Heart left ventricle (tissue), 16 donors: ENCODE measurements around the gene SOX6. TPM values are rescaled to one million over a fixed set of nuclear protein-coding genes. Genes with fewer than 3 reads are reported as not detected.

Source experiments
- ATAC-seq, 4 donors: fragments of 200-7000 bp; cut with Tn5 transposase; one replicate each; pipeline ENCODE4 v1.9.1; 2020 to 2022; ENCODE audit warnings: moderate library complexity in 4 of 4, mild to moderate bottlenecking in 3 of 4, moderate number of reproducible peaks in 1 of 4
- DNase-seq, 5 donors: peaks; one replicate each; pipeline ENCODE4 v3.0.0-alpha.2; 2020
- H3K27ac ChIP-seq, 12 donors: fragments of 200-600 bp; sonication (generic) in 4 of 12; one replicate each; pipeline versions ENCODE4 v1.5.0 to v1.8.0; 2016 to 2022; ENCODE audit warnings: mild to moderate bottlenecking in 2 of 12
- H3K27me3 ChIP-seq, 9 donors: fragments of 200-600 bp; sonication (generic) in 2 of 9; one replicate each; pipeline versions ENCODE4 v1.5.1 to v1.8.0; 2016 to 2022; ENCODE audit warnings: mild to moderate bottlenecking in 3 of 9
- H3K36me3 ChIP-seq, 9 donors: fragments of 200-600 bp; sonication (generic) in 2 of 9; one replicate each; pipeline versions ENCODE4 v1.5.0 to v1.8.0; 2018 to 2022; ENCODE audit warnings: mild to moderate bottlenecking in 2 of 9
- H3K4me1 ChIP-seq, 12 donors: fragments of 200-600 bp; sonication (generic) in 4 of 12; one replicate each; pipeline versions ENCODE4 v1.5.0 to v1.8.0; 2016 to 2022; ENCODE audit warnings: mild to moderate bottlenecking in 3 of 12
- H3K4me3 ChIP-seq, 12 donors: fragments of 200-600 bp; sonication (generic) in 4 of 12; one replicate each; pipeline versions ENCODE4 v1.5.0 to v1.8.0; 2017 to 2022; ENCODE audit warnings: mild to moderate bottlenecking in 9 of 12, moderate library complexity in 4 of 12
- H3K9me3 ChIP-seq, 12 donors: fragments of 200-600 bp; sonication (generic) in 4 of 12; one replicate each; pipeline versions ENCODE4 v1.5.0 to v1.8.0; 2016 to 2022; ENCODE audit warnings: mild to moderate bottlenecking in 1 of 12
- POLR2A ChIP-seq, 2 donors: fragments of 450-650 bp; IDR thresholded peaks; one replicate each; pipeline ENCODE4 v1.6.1; 2017; ENCODE audit warnings: antibody characterized with exemption in 2 of 2, mild to moderate bottlenecking in 2 of 2, moderate library complexity in 2 of 2
- WGBS, 4 donors: extraction: QIAGEN DNeasy Blood & Tissue Kit in 2 of 4; methylation state at CpG; one replicate each; pipeline versions ENCODE4 v1.1.5 to v1.1.7; 2013 to 2018; 5-methylcytosine and 5-hydroxymethylcytosine counted together
- intact Hi-C, 10 donors: fragments of 100-400 bp; cut with DNase I; formaldehyde crosslinking; loops; one replicate each; pipeline versions ENCODE4 v1.11.1 to v1.14.2; 2022
- polyA plus RNA-seq, 2 donors: library from polyadenylated mRNA; stranded (reverse); fragments of 200-250 nt; gene quantifications; one replicate each; pipeline ENCODE4 v1.2.3, GENCODE V29; 2013
- total RNA-seq, 9 donors: library from RNA; depleted of rRNA in 2 of 9; stranded (reverse); fragments of >200 nt in 2 of 9; fragmentation: NEBNext Ultra II Directional in 3 of 9; extraction: Animal tissue kit (Norgen Biotek cat#: 25700) in 3 of 9; gene quantifications; one replicate each; pipeline versions ENCODE4 v1.1.0 to v1.2.4, GENCODE V29; 2016 to 2023
- TF ChIP-seq, protein P1 (sequence below), 12 donors: fragments of 200-600 bp; sonication (generic) in 4 of 12; IDR thresholded peaks; one replicate each; pipeline versions ENCODE4 v1.5.0 to v1.8.0; 2018 to 2022; ENCODE audit warnings: antibody characterized with exemption in 12 of 12, mild to moderate bottlenecking in 5 of 12
- donor health status: ischemic (EF 13 %, LVEDD 7.1; RV severe dilation, severe dysfunction).
- donor health status: healthy with polysubstance abuse.
- donor health status: DM: no; HTN: yes; CAD: no.
- donor health status: DM: no; HTN: no; CAD: no.
- donor health status: ischemic (EF 25% LVEDD 6.9; RV normal size, moderate dysfunction).
- donor health status: ischemic (EF 25% LVEDD 5.7; RV mildly dilated, moderate dysfunction).
- donor health status: healthy.
- donor health status: DM: yes; HTN: yes; CAD: no.
- donor health status: ischemic (EF 35%, LVEDD 5.7; RV mildly dilated, moderate dysfunction).
- donor health status: nonischemic (EF 11% LVEDD 7.7; RV severe dilation, severe dysfunction).
- donor health status: DM: yes; HTN: yes; CAD: no.
- donor health status: PGD.
- donor health status: ischemic (EF 29% LVEDD 5.4; RV normal size, mild dysfunction).
- donor health status: nonischemic (EF 23%, LVEDD 6.1; RV moderate dilation, normal function).

The SOX6 gene
- total and polyA plus RNA-seq, 11 donors, result 1.5 to 39.6 (median 15.6) TPM

DNA sequence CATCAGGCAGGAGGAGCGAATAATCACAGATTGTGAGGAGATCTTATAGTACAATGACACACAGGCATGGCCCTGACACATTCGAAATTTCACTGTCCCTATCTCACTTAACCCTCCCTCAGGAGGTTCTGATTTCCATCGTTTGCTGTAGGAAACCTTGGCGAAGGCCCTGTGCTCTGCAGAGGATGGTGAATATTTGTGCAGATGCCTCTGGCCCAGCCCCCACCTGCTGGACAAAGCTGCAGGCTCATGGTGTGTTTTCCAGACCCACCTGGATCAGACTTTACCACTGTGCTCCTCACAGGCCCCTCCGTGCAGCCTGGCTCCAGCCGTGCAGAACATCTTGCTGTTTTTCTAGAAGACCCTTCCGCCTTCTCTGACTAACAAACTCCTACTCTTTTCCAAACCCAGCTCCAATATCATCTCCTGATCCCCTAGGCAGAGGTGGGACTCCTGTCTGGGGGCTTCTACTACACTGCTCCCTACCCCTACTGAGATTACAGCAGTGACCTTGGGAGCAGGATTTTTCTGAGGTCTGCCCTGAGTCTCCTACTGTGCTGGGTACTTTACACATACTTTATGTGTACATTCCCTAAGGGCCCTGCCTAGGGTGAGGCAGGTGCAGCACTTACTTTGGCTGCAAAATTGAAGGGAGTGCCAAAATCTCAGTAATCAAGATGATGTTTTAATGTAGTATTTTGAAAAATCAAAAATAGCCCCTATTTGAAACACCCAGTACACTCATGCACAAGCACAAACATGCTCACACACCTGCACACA lies 412.7 kb downstream of the SOX6 start:
- 84 to 87% (median 86%) methylated on average over 7 of the region's 7 CpGs for whole genome bisulfite sequencing, 4 donors

DNA sequence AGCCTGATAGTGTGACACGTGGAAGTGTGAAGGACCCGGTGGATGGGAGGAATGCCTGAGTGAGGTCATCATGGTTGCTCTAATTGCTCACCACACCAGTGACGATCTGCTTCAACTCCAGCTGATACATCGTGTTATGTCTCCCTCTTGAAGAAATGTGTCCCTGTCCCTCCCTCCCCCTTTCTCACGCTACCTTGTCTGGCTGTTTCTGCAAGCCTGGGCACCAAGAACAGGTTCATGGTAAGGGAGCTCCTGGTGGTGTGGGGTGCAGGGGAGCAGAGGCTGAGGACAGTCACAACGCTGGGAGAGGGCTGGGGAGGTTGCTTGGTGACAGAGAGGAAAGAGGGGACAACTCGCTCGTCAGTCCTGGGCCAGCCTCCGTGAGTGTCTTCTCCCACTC lies 413.4 kb downstream of the SOX6 start:
- intact Hi-C loops, result loop anchor here in 4 of 10 donors (5.0 to 10.0 kb wide), 2 partner anchors 662 to 669 kb away; no protein-coding TSS in a partner anchor
- Histone ChIP-seq H3K27me3 (no peaks in the 10 kb centered on the region), H3K4me1 (peaks cover 0 to 6% (median 0%) of the 10 kb centered on the region in 12 donors), H3K9me3 (peaks cover 0 to 17% (median 9%) of the 10 kb centered on the region in 12 donors), H3K36me3 (no peaks in the 10 kb centered on the region), H3K27ac (no peak overlapping the region), H3K4me3 (no peak overlapping the region)
- WGBS, 4 donors, result 93 to 95% (median 94%) methylated on average over 9 of the region's 9 CpGs
- ATAC-seq (no peak), DNase-seq (no peak)
- TF ChIP-seq, protein P1, sequence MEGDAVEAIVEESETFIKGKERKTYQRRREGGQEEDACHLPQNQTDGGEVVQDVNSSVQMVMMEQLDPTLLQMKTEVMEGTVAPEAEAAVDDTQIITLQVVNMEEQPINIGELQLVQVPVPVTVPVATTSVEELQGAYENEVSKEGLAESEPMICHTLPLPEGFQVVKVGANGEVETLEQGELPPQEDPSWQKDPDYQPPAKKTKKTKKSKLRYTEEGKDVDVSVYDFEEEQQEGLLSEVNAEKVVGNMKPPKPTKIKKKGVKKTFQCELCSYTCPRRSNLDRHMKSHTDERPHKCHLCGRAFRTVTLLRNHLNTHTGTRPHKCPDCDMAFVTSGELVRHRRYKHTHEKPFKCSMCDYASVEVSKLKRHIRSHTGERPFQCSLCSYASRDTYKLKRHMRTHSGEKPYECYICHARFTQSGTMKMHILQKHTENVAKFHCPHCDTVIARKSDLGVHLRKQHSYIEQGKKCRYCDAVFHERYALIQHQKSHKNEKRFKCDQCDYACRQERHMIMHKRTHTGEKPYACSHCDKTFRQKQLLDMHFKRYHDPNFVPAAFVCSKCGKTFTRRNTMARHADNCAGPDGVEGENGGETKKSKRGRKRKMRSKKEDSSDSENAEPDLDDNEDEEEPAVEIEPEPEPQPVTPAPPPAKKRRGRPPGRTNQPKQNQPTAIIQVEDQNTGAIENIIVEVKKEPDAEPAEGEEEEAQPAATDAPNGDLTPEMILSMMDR (IDR thresholded peaks at IDR 0.05), result no peak
- no peak for TF ChIP-seq POLR2A (IDR thresholded peaks at IDR 0.05)

More for the DNA sequence above, 412.7 kb downstream of the SOX6 start:
- no peak for DNase-seq
- Histone ChIP-seq H3K36me3 (no peaks in the 10 kb centered on the region), H3K9me3 (peaks cover 0 to 17% (median 9%) of the 10 kb centered on the region in 12 donors), H3K4me3 (no peak overlapping the region), H3K27me3 (no peaks in the 10 kb centered on the region), H3K4me1 (peaks cover 0 to 6% (median 0%) of the 10 kb centered on the region in 12 donors), H3K27ac (no peak overlapping the region)
- intact Hi-C loops, result loop anchor here in 4 of 10 donors (5.0 to 10.0 kb wide), 2 partner anchors 661 to 669 kb away; no protein-coding TSS in a partner anchor
- ATAC-seq, result no peak
- TF ChIP-seq, protein P1 (IDR thresholded peaks at IDR 0.05), result no peak
- no peak for TF ChIP-seq POLR2A (IDR thresholded peaks at IDR 0.05)

DNA sequence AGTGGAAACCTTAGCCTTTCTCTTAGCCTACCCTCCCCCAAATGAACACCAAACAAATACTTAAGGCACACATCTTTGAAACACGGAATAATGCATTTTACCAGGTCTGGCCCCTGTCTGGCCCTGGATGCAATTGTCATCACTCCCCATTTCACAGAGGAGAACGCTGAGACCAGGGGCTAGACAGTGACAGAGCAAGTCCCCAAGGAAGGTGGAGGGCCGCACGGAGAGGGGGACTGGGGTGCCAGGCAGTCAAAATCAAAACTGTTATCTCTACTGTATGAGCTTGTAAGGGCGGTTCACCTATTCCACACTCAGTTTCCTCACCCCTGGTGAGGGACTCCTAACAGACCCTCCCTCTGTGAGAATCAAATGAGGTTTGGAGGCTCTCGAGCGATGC lies 414.2 kb downstream of the SOX6 start:
- WGBS, 4 donors, result 91 to 98% (median 97%) methylated on average over 7 of the region's 7 CpGs
- intact Hi-C loops, result loop anchor here in 4 of 10 donors (5.0 to 10.0 kb wide), 2 partner anchors 663 to 670 kb away; no protein-coding TSS in a partner anchor

More for the DNA sequence above, 414.2 kb downstream of the SOX6 start:
- TF ChIP-seq POLR2A (IDR thresholded peaks at IDR 0.05), result no peak
- TF ChIP-seq, protein P1 (IDR thresholded peaks at IDR 0.05), result no peak
- Histone ChIP-seq H3K4me1 (peaks cover 0 to 6% (median 0%) of the 10 kb centered on the region in 12 donors), H3K4me3 (no peak overlapping the region), H3K36me3 (no peaks in the 10 kb centered on the region), H3K27me3 (no peaks in the 10 kb centered on the region), H3K9me3 (peaks cover 0 to 13% (median 8%) of the 10 kb centered on the region in 12 donors), H3K27ac (no peak overlapping the region)
- ATAC-seq (no peak), DNase-seq (no peak)
